NCI-H1105 treated with DMSO at 0.1 percent for 48 hours (cell line): ENCODE measurements around the gene NCF4.

Experiments used
- DNase-seq: peaks from one replicate; lab custom pipeline; 2025; lab: John Stamatoyannopoulos, UW

The NCF4 gene

GRCh38 chr22:36894266-36894665 lies 33.5 kb downstream of the NCF4 start:
- no peak for DNase-seq

DNA sequence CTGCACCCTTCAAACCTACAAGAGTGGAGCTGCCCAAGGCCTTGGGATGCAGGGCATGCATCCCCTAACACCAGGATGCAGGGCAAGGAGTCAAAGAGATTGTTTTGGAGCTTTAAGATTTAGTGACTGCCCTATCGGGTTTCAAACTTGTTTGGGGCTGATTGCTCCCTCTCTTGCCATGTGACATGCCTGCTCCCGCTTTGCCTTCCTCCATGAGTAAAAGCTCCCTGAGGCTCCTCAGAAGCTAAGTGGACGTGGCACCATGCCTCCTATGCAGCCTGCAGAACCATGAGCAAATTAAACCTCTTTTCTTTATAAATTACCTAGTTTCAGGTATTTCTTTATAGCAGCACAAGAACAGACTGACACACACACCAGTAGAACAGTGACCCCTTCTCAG lies 36.8 kb downstream of the NCF4 start:
- no peak for DNase-seq

GRCh38 chr22:36898690-36899089 lies 37.9 kb downstream of the NCF4 start:
- no peak for DNase-seq

GRCh38 chr22:36899498-36899897 lies 38.7 kb downstream of the NCF4 start:
- no peak for DNase-seq

DNA sequence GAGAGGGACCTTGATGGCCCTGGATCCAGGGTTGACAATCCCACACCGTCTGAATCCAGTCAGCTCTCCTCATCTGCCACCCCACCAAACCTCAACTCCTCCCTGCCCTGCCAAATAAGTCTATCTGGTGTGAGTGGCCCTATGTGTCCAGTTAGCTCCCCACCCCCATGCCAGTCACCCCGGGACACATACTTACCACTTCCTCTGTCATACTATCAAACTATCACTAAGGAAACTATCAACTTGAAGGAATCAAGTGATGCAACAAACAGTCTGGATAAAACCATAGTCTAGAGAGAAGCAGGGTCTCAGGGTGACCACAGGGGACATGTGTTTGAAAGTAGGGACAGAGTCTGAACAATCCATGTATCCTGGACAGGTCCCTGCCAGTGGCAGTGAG lies 39.4 kb downstream of the NCF4 start:
- DNase-seq: no peak

DNA sequence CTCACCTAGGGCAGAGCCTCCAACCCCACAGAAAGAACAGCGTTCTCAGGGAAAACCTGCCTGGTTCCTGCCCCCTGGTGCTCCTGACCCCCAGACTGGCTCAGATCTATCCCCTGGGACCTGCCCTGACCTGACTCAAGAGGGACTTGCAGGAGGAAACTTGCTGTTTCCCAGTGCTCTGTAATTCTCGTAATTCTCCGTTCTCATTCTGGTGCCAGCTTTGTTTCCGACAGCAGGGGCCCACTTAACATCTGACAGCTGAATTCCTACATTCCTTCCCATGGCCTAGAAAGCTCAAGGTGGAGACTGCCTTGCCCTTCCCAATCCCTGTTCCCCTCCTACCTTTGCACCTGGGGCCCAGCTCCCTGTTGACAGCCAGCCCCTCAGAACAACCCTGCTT lies 40.1 kb downstream of the NCF4 start:
- no peak for DNase-seq

- DNase-seq: no peak
These were observed 40.8 kb downstream of the NCF4 start for GRCh38 chr22:36901411-36902142.

DNA sequence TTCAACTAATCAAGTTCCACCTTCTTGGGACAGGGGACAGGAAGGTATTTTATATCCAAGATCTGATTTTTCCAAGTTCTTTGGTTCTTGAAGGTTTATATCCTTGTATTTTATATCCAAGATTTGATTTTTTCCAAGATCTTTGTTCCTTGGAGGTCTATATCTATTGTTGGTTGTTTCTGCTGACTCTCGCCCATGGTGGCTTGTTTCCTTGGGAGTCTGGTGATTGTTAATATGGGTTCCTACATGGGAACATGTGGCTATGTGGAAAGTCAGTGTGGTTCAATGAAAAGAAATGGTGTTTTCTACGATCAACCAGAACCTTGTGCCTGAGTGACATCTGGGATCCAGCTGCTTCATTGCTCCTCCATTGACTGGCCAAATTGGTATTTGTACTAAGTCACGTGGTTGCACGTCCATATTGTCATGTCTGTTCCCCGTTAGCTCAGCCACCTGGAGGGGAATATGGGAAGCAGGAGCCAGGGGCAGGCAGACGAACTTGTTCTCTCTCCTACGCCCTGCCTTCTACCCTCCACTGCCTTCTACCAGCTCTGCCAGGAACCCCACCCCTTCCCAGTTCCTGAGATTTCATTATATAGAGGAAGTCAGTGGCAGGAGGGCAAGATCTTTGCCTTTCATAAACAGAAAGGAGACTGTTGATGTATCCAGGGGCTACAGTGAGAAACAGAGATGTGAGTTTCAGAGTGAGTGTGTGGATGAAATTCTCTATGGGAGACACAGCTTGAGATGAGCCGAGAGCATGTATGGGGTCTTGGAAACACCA lies 41.5 kb downstream of the NCF4 start:
- DNase-seq: no peak

DNA sequence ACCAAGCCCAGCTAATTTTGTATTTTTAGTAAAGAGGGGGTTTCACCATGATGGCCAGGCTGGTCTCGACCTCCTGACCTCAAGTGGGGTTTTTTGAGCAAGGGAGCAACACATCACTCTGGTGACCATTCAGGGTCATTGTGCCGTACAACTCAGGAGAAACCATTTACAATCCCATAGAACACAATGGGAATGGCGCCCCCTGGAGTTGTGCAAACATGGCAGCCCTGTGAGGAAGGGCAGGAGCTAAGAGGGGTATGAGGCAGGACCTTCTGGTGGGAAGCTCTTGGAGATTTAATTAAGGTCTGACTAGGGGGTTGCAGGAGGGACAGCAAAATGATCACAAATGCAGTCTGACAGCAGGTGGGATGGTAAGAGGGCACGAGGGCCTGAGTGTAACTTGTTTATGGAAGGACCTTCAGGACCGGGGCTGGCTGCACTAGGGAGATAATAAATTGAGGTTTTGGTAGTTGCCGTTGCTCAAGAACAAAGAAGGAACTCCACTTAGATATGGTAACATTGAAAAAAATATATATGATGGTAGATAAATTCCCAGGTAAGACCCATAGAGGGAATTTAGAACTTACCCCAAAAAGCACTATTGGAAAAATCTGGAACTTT lies 43.6 kb downstream of the NCF4 start:
- no peak for DNase-seq

- DNase-seq: no peak
These were observed 46.7 kb downstream of the NCF4 start for GRCh38 chr22:36907253-36908195.

GRCh38 chr22:36910461-36910860 lies 49.7 kb downstream of the NCF4 start:
- DNase-seq: no peak

DNA sequence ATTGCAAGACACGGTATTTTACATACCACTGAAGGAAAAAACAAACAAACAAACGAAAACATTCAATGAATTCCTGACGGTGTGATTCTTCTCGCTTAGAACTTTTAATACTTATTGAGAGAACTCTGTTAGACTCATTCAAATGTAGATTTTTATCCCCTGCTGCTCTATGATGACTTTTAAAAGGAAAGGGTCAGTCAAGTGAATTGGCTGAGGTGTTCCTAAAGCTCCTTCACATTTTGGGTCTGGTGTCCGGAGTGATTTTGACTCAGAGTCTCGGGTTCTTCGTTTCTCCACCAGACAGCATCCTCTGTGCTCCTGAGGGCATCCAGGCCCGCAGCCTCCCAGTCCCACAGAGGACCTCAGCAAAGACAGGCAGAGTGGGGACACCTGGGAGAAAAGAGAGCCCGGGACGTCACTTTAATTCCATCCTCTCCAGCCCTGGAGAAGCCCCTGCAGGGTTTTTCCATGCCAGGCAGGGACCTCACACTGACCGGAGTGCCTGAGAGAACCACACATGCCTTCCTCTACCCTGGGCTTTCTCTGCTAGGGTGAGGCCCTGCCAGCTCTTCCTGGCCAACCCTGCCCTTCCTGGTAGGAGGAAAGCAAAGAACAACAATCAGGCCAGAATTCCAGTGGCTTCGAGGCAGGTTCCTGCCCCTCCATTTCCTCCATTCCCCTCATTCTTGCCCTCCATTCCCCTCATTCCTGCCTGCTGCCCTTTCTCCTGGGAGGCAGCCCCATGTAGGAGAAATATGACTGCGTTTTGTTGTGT lies 51.3 kb downstream of the NCF4 start:
- no peak for DNase-seq

GRCh38 chr22:36912694-36913426 lies 52.1 kb downstream of the NCF4 start:
- DNase-seq: no peak

GRCh38 chr22:36913427-36914389 lies 52.9 kb downstream of the NCF4 start, which contains the start of gene CSF2RB:
CSF2RB (plus strand) TSS chr22:36913628; CDS start chr22:36922208, 8,580 bp downstream.
- DNase-seq: no peak

DNA sequence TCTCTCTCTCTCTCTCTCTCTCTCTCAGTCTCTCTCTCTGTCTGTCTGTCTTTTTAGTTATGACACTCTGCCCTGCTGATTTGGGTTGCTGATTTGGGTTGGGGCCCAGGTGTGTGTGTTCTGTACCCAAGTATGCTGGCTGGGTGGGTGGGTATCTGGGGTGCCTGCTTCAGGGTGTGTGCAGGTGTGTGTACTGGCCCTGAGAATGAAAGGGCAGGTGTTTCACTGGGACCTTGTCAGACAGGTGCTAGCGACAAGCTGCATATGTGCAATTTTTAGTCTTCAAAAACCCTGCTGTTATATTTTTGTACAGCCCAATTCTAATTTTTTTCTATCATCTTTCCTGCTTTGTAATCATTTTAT lies 53.6 kb downstream of the NCF4 start:
- DNase-seq: no peak

DNA sequence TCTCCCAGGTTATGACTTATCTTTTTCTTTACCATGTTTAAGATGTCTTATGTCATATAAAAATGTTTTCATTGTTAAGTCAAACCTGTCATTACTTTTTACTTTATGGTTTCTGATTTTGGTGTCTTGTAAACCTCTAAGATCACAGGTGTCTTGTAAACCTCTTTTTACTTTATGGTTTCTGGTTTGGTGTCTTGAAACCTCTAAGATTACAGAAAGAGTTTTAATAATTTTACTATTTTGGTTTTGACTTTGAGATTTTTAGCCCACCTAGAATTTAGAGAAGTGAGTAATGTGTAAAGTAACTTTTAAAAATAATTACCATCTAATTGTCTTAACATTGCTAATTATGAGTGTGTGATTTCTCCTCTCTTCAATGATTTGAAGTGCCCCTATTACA lies 55.2 kb downstream of the NCF4 start:
- DNase-seq: no peak

DNA sequence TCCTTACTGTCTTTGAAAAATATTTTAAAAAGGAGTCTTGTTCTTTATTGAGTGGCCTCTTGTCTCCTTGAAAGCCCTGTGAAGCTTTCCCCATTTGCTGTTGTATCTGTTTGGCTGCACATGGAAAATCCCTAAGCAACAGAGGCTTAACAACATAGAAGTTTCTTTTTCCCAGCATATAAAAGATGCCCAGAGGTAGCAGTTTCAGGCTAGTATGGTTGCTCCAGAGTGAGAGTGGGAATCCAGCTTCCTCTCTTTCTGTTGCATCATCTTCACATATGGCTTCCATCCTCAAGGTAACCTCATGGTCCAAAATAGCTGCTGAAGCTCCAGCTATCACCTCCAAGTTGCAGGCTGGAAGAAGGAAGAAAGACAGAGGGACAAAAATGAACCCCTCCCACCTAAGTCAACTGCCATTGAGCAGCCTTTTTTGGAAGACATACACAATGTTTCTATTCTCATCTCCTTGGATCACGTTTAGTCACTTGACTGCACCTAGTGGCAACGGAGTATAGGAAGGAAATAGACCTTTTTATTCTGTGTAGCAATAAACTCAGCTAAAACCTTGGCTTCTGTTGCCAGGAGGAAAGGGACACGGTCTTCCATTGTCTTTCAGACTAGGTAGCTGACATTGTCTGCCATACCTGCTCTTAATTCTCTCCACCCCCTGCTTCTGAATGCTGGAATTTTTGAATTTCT lies 57.9 kb downstream of the NCF4 start:
- no peak for DNase-seq

GRCh38 chr22:36921309-36922104 lies 60.7 kb downstream of the NCF4 start:
- DNase-seq: no peak
